Measurements from ENCODE around the gene PPP2R5C. TPM values are rescaled to one million over a fixed set of nuclear protein-coding genes. Genes with fewer than 3 reads are reported as not detected.

The PPP2R5C gene
- total and polyA plus RNA-seq, 7 donors, result 90.2 to 175 (median 131) TPM

DNA sequence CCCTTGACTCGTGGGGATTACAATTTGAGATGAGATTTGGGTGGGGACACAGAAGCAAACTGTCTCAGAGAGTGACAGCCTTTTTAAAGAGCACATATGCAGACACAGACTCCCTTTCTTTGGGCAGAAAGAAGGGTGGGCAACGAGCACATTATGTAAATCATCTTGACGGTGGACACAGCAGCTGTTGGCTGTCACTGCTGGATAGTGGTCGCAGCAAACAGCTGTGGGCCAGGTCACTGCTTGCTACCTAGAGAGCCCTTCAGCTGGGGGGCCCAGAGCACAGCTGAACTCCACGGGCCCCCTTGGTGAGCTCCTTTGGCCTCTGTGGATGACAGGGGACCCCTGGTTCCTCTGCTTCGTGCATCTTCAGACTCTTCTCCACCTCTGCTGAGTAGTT lies 23.1 kb downstream of the PPP2R5C start:
- Histone ChIP-seq H3K27ac (no peak overlapping the region), H3K36me3 (no peaks in the 10 kb centered on the region), H3K9me3 (no peaks in the 10 kb centered on the region), H3K4me3 (no peak overlapping the region), H3K27me3 (no peaks in the 10 kb centered on the region), H3K4me1 (peaks cover 0 to 26% (median 20%) of the 10 kb centered on the region in 4 donors)
- intact Hi-C loops (cut with DNase I), result no loop called here
- no peak for DNase-seq
- 84 to 90% methylated on average over 6 of the region's 6 CpGs for WGBS, 2 donors
- no peak for TF ChIP-seq POLR2AphosphoS5 (IDR thresholded peaks at IDR 0.05)
- TF ChIP-seq, protein P1, sequence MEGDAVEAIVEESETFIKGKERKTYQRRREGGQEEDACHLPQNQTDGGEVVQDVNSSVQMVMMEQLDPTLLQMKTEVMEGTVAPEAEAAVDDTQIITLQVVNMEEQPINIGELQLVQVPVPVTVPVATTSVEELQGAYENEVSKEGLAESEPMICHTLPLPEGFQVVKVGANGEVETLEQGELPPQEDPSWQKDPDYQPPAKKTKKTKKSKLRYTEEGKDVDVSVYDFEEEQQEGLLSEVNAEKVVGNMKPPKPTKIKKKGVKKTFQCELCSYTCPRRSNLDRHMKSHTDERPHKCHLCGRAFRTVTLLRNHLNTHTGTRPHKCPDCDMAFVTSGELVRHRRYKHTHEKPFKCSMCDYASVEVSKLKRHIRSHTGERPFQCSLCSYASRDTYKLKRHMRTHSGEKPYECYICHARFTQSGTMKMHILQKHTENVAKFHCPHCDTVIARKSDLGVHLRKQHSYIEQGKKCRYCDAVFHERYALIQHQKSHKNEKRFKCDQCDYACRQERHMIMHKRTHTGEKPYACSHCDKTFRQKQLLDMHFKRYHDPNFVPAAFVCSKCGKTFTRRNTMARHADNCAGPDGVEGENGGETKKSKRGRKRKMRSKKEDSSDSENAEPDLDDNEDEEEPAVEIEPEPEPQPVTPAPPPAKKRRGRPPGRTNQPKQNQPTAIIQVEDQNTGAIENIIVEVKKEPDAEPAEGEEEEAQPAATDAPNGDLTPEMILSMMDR (IDR thresholded peaks at IDR 0.05), result no peak
- TF ChIP-seq EP300 (IDR thresholded peaks at IDR 0.05), result no peak
- TF ChIP-seq POLR2A (IDR thresholded peaks at IDR 0.05), result no peak

DNA sequence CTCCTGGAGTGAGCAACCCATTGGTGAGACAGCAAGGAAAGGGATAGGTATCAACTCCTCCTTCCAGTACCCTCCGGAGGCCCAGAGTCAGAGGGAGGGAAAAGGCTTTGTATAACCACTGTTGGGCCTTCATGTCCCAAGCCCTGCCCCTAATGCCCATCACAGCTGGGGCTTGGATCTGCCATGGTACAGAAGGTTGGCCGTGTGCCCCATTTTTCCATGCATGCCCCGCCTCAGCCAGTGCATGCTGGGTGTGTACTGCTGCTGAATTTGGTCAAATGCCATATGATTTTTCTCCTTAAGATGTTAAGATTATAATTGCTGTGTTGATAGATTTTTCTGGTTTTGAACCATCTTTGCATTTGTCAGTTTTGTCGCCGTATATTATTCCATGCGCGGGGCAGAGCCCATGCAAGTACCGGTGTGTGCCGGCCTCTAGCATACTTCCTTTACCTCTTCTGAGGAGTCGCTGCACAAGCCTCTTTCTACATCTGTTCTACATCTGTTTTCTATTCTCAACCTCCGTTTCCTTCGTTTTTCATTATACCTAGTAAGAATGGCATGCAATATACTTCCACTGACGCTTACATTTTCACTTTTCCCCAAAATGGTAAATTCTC lies 26.6 kb downstream of the PPP2R5C start:
- 85 to 93% methylated on average over 13 of the region's 13 CpGs for WGBS, 2 donors
- no peaks in the 10 kb centered on the region for H3K27me3 ChIP-seq
- peaks cover 0 to 16% (median 11%) of the 10 kb centered on the region in 4 donors for H3K4me1 ChIP-seq
- no peak overlapping the region for H3K27ac ChIP-seq
- no peak for DNase-seq
- intact Hi-C loops (cut with DNase I), result no loop called here
- no peak overlapping the region for H3K4me3 ChIP-seq
- TF ChIP-seq POLR2AphosphoS5 (IDR thresholded peaks at IDR 0.05) (no peak), EP300 (IDR thresholded peaks at IDR 0.05) (no peak), POLR2A (IDR thresholded peaks at IDR 0.05) (no peak)
- TF ChIP-seq, protein P1 (IDR thresholded peaks at IDR 0.05), result no peak
- H3K36me3 ChIP-seq, result no peaks in the 10 kb centered on the region
- H3K9me3 ChIP-seq, result no peaks in the 10 kb centered on the region

DNA sequence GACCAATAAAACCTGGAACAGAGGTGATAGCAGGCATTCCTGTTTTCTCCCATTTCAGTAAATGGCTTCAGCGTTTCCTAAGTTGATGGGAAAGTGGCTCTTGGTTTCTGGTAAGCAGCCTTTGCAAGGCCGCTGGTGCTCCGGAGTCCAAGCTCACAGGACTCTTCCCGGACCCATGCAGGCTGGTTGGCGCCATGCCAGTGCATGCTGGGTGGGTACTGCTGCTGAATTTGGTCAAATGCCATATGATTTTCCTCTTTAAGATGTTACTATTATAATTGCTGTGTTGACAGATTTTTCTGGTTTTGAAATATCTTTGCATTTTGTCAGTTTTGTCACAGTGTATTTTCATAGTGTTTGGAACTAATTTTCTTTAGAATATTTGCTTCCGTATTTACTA lies 27.7 kb downstream of the PPP2R5C start:
- DNase-seq, result no peak
- Histone ChIP-seq H3K4me3 (no peak overlapping the region), H3K36me3 (no peaks in the 10 kb centered on the region), H3K9me3 (no peaks in the 10 kb centered on the region), H3K4me1 (peaks cover 0 to 16% (median 11%) of the 10 kb centered on the region in 4 donors), H3K27me3 (no peaks in the 10 kb centered on the region), H3K27ac (peak overlapping the region in 3 of 4 donors; percentile 12 to 25 (median 21))
- TF ChIP-seq POLR2A (IDR thresholded peaks at IDR 0.05) (no peak), POLR2AphosphoS5 (IDR thresholded peaks at IDR 0.05) (no peak), EP300 (IDR thresholded peaks at IDR 0.05) (no peak)
- TF ChIP-seq, protein P1 (IDR thresholded peaks at IDR 0.05), result no peak
- intact Hi-C loops (cut with DNase I), result no loop called here
- 81 to 83% methylated on average over 6 of the region's 6 CpGs for WGBS, 2 donors

DNA sequence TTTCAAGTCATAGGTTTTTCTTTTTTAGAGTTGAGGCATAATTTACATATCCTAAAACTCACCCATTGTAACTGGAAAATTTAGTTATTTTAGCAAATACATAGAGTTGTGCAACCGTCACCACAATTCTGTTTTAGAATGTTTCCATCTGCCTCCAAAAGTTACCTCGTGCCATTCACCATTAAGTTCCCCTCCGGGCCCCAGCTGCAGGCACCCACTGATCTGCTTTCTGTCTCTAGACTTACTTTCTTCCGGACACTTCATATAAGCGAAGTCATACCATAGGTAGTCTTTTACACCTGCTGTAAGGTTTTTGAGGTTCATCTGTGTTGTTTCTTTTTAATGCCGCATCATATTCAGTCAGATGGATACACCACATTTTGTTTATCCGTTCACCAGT lies 28.7 kb downstream of the PPP2R5C start:
- peaks cover 0 to 16% (median 11%) of the 10 kb centered on the region in 4 donors for H3K4me1 ChIP-seq
- no peak for DNase-seq
- intact Hi-C loops (cut with DNase I), result no loop called here
- TF ChIP-seq POLR2A (IDR thresholded peaks at IDR 0.05) (no peak), POLR2AphosphoS5 (IDR thresholded peaks at IDR 0.05) (peak in 1 of 4 donors; percentile 9)
- no peak overlapping the region for H3K4me3 ChIP-seq
- 83 to 92% methylated on average over 7 of the region's 7 CpGs for WGBS, 2 donors
- no peaks in the 10 kb centered on the region for H3K27me3 ChIP-seq
- H3K9me3 ChIP-seq, result no peaks in the 10 kb centered on the region
- peak overlapping the region in 1 of 4 donors; percentile 49 for H3K27ac ChIP-seq
- no peaks in the 10 kb centered on the region for H3K36me3 ChIP-seq

DNA sequence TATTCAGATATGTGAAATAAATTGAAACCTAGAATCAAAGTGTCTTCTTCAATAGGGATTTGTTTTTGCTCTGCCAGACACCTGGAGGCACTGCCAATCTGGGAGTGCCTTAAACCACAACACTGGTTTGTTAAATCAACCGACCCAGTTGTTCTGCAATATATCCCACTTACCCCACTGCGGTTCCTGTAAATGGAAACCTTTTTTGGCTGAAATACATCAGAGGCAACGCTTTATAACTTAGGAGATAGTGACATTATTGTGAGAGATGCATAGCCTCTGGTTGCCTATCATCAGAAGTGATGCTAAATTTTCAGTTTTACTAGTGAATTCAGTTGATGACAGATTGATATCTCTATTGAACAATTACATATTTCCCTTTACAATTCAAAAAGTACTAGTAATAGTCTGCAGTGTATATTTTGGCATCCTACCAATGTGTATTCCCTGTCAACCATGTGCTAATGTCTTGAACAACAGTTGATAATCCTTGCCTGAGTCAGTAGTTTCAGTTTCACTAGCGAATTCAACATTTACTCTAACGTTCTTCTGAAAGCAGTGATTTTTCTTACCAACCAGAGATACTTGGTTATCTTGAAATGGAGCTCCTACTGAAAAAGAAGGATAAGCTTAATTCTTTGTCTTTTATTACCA lies 30.5 kb downstream of the PPP2R5C start:
- intact Hi-C loops (cut with DNase I), result no loop called here
- peak overlapping the region in 3 of 4 donors; percentile 27 to 34 (median 32) for H3K4me3 ChIP-seq
- 12 to 25% methylated on average over 5 of the region's 5 CpGs for WGBS, 2 donors
- no peak for TF ChIP-seq EP300 (IDR thresholded peaks at IDR 0.05)
- TF ChIP-seq POLR2A (IDR thresholded peaks at IDR 0.05), result no peak
- peak in 2 of 4 donors; percentile 15 to 49 for TF ChIP-seq POLR2AphosphoS5 (IDR thresholded peaks at IDR 0.05)
- TF ChIP-seq, protein P1 (IDR thresholded peaks at IDR 0.05), result no peak
- H3K27ac ChIP-seq, result peak overlapping the region; percentile 57 to 75 (median 72)
- peaks cover 0 to 29% (median 11%) of the 10 kb centered on the region in 4 donors for H3K4me1 ChIP-seq
- H3K27me3 ChIP-seq, result no peaks in the 10 kb centered on the region
- DNase-seq, result no peak
- H3K9me3 ChIP-seq, result no peaks in the 10 kb centered on the region
- no peaks in the 10 kb centered on the region for H3K36me3 ChIP-seq
